Lung (tissue), 12 donors: ENCODE results near the gene KIF26B. TPM values are rescaled to one million over a fixed set of nuclear protein-coding genes. Genes with fewer than 3 reads are reported as not detected.

Experiments
- ATAC-seq: fragments of 200-7000 bp; cut with Tn5 transposase; one replicate; pipeline ENCODE4 v1.9.1; 2020; ENCODE audit warnings: moderate number of reproducible peaks; ENCODE audit not compliant: insufficient read depth, low FRiP score
- DNase-seq, 3 donors: peaks; one replicate each; pipeline ENCODE4 v3.0.0-alpha.2; 2013 to 2017
- H3K27ac ChIP-seq, 2 donors: one replicate each; pipeline ENCODE4 v1.5.1; 2013; ENCODE audit warnings: mild to moderate bottlenecking in 2 of 2, moderate library complexity in 2 of 2, control low read depth in 1 of 2, inconsistent platforms in 1 of 2, low read depth in 1 of 2, low read length in 1 of 2
- H3K27me3 ChIP-seq, 3 donors: one replicate each; pipeline ENCODE4 v1.5.1; 2013; ENCODE audit warnings: low read length in 2 of 3; ENCODE audit not compliant: control insufficient read depth in 3 of 3, insufficient read depth in 3 of 3
- H3K36me3 ChIP-seq, 4 donors: one replicate each; pipeline ENCODE4 v1.5.1; 2013; ENCODE audit warnings: low read length in 4 of 4, mild to moderate bottlenecking in 1 of 4, moderate library complexity in 1 of 4; ENCODE audit not compliant: control insufficient read depth in 4 of 4, insufficient read depth in 4 of 4
- H3K4me1 ChIP-seq, 5 donors: one replicate each; pipeline ENCODE4 v1.5.1; 2013; ENCODE audit warnings: low read length in 5 of 5, mild to moderate bottlenecking in 2 of 5, moderate library complexity in 1 of 5; ENCODE audit not compliant: control insufficient read depth in 5 of 5, insufficient read depth in 5 of 5
- H3K4me3 ChIP-seq: one replicate; pipeline ENCODE4 v1.5.1; 2013; ENCODE audit warnings: mild to moderate bottlenecking, control low read depth, moderate library complexity
- H3K9ac ChIP-seq, 2 donors: one replicate each; pipeline ENCODE4 v1.5.1; 2013; ENCODE audit warnings: low read length in 2 of 2, control low read depth in 1 of 2; ENCODE audit not compliant: insufficient read depth in 1 of 2
- H3K9me3 ChIP-seq, 4 donors: one replicate each; pipeline ENCODE4 v1.5.1; 2013; ENCODE audit warnings: low read length in 3 of 4, mild to moderate bottlenecking in 1 of 4, moderate library complexity in 1 of 4; ENCODE audit not compliant: control insufficient read depth in 4 of 4, insufficient read depth in 3 of 4
- WGBS, 2 donors: extraction: QIAGEN DNeasy Blood & Tissue Kit; methylation state at CpG; one replicate each; pipeline ENCODE4 v1.1.7; 2013; 5-methylcytosine and 5-hydroxymethylcytosine counted together
- polyA plus RNA-seq, 2 donors: library from polyadenylated mRNA; stranded (reverse); fragments of 200-250 nt; gene quantifications; one replicate each; pipeline ENCODE4 v1.2.1, GENCODE V29; 2013
- total RNA-seq, 2 donors: library from RNA; depleted of rRNA in 1 of 2; stranded (reverse); fragments of >200 nt in 1 of 2; gene quantifications; one replicate each; pipeline ENCODE4 v1.2.1, GENCODE V29; 2014 to 2021
- TF ChIP-seq, protein P1 (sequence below): IDR thresholded peaks from 2 replicates; pipeline ENCODE4 v1.5.1; 2012; ENCODE audit warnings: mild to moderate bottlenecking; ENCODE audit errors: control extremely low read depth, extremely low read depth
- donor health status: control.
- donor health status: control.
- donor health status: Bipolar disorder and iron deficiency.
- donor health status: healthy.
- donor health status: DM: yes; HTN: yes; CAD: no.

KIF26B gene
- total and polyA plus RNA-seq, 4 donors, result 0.61 to 6.7 (median 2.2) TPM

DNA sequence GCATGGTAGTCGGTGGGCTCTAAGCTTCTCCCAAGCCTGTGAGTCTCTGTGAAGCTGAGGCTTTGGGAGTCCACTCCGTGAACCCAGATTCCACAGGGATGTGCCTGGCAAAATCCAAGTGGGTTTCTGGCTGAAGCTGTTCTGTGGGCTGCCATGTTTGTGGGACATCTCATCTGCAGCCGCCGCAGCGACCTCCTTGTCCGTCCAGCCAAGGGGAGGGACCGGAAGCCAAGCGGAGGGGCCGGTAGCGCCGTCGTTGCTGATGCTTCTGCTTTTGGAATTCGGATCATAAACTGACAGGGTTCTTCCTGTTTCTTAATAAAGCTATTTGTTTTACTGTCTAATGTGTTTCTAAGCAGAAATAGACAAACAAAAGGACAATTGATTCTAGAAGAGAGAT is 13.3 kb downstream of the KIF26B start:
- Histone ChIP-seq H3K4me3 (no peak overlapping the region), H3K9ac (no peak overlapping the region), H3K27me3 (peaks cover 0 to 13% (median 0%) of the 10 kb centered on the region in 3 donors), H3K9me3 (no peaks in the 10 kb centered on the region), H3K4me1 (peaks cover 0 to 7% (median 0%) of the 10 kb centered on the region in 5 donors), H3K27ac (no peak overlapping the region), H3K36me3 (no peaks in the 10 kb centered on the region)
- TF ChIP-seq, protein P1, sequence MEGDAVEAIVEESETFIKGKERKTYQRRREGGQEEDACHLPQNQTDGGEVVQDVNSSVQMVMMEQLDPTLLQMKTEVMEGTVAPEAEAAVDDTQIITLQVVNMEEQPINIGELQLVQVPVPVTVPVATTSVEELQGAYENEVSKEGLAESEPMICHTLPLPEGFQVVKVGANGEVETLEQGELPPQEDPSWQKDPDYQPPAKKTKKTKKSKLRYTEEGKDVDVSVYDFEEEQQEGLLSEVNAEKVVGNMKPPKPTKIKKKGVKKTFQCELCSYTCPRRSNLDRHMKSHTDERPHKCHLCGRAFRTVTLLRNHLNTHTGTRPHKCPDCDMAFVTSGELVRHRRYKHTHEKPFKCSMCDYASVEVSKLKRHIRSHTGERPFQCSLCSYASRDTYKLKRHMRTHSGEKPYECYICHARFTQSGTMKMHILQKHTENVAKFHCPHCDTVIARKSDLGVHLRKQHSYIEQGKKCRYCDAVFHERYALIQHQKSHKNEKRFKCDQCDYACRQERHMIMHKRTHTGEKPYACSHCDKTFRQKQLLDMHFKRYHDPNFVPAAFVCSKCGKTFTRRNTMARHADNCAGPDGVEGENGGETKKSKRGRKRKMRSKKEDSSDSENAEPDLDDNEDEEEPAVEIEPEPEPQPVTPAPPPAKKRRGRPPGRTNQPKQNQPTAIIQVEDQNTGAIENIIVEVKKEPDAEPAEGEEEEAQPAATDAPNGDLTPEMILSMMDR, result no peak
- ATAC-seq (no peak), DNase-seq (peak in 1 of 3 donors; percentile 28)
- 32 to 36% methylated on average over 13 of the region's 13 CpGs for WGBS, 2 donors

DNA sequence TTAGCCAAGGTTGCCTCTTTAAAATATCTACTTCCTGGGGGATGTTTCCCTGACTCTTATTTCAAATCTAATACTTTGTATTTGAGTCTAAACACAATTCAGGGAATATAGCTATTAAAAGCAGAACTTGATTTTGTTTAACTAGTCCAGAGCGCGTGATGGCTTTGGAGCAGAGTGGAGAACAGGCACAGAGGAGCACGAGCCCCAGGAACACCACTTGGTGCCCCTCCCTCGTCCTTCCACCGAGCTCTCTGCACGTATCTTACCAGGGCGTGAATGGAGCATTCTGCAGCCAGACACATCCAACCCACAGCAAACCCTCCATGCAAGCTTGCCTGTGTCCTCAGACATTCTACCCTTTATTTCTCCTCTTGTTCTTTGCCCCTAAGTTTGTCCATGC is 14.1 kb downstream of the KIF26B start:
- TF ChIP-seq, protein P1, result no peak
- Histone ChIP-seq H3K4me1 (peaks cover 0 to 11% (median 3%) of the 10 kb centered on the region in 5 donors), H3K4me3 (no peak overlapping the region), H3K36me3 (no peaks in the 10 kb centered on the region), H3K27ac (no peak overlapping the region), H3K9me3 (no peaks in the 10 kb centered on the region), H3K27me3 (peaks cover 0 to 13% (median 0%) of the 10 kb centered on the region in 3 donors), H3K9ac (no peak overlapping the region)
- 78 to 79% methylated on average over 7 of the region's 7 CpGs for WGBS, 2 donors
- ATAC-seq (no peak), DNase-seq (no peak)

DNA sequence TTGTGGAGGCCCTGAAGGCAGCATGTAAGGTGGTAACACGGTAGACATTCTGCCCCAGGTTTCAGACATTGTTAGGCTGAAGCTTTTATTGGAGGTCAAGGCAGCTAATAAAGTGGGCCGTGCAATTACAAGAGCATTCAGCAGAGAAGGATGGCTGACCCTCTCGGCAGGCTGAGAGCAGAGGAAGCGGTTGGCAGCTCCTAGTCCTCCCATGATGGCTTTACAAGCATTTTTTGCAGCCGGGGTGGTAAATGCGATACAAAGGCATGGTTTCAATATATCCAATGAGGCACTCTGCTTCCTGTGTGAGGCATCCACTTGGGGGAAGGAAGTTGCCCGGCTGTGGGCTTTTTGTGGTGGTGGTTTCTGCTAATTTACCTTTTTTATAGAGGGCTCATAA is 14.6 kb downstream of the KIF26B start:
- 40 to 66% methylated on average over 7 of the region's 7 CpGs for WGBS, 2 donors
- TF ChIP-seq, protein P1, result no peak
- H3K4me3 ChIP-seq, result no peak overlapping the region
- H3K36me3 ChIP-seq, result no peaks in the 10 kb centered on the region
- DNase-seq, result no peak
- H3K27ac ChIP-seq, result no peak overlapping the region
- no peak overlapping the region for H3K9ac ChIP-seq
- no peak for ATAC-seq
- H3K9me3 ChIP-seq, result no peaks in the 10 kb centered on the region
- H3K27me3 ChIP-seq, result peaks cover 0 to 13% (median 0%) of the 10 kb centered on the region in 3 donors
- peaks cover 0 to 13% (median 3%) of the 10 kb centered on the region in 5 donors for H3K4me1 ChIP-seq

DNA sequence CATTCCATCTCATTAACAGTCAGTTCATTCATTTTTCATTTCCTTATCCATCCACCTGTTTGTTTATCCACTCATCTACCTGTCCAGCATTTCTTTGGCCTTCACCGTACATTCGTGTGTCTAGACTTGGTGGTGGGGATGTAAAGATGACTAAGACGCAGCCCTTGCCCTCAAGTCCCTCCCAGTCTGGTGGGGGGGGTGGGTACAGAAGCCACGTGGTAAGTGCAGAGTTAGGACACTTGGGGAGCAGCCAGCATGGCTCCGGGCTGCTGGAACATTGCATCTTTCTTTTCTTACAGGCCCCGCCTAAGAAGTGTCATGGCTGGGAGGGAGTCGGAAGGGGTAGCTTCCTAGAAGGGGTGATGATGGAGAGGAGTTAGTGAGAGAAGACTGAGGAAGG is 17.2 kb downstream of the KIF26B start:
- ATAC-seq (no peak), DNase-seq (peak in 1 of 3 donors; percentile 8)
- no peak overlapping the region for H3K4me3 ChIP-seq
- no peaks in the 10 kb centered on the region for H3K9me3 ChIP-seq
- WGBS, 2 donors, result 60 to 73% methylated on average over 7 of the region's 7 CpGs
- H3K27ac ChIP-seq, result no peak overlapping the region
- H3K27me3 ChIP-seq, result peaks cover 0 to 6% (median 0%) of the 10 kb centered on the region in 3 donors
- H3K9ac ChIP-seq, result no peak overlapping the region
- H3K36me3 ChIP-seq, result no peaks in the 10 kb centered on the region
- H3K4me1 ChIP-seq, result peaks cover 0 to 7% (median 0%) of the 10 kb centered on the region in 5 donors
- TF ChIP-seq, protein P1, result no peak
